H9 (cell line): ENCODE data around the gene GALNT13. TPM values are rescaled to one million over a fixed set of nuclear protein-coding genes. Genes with fewer than 3 reads are reported as not detected.

Source experiments
- DNase-seq: peaks from one replicate; pipeline ENCODE4 v3.0.0-alpha.2; 2017
- H2AFZ ChIP-seq: one replicate; pipeline ENCODE4 v1.6.1; 2013; ENCODE audit warnings: mild to moderate bottlenecking, low read length, control low read depth, moderate library complexity
- H2AK5ac ChIP-seq: 2 replicates; pipeline ENCODE4 v1.6.1; 2013; ENCODE audit warnings: low read length, control low read depth, mixed read lengths; ENCODE audit not compliant: insufficient read length
- H2BK120ac ChIP-seq: one replicate; pipeline ENCODE4 v1.6.1; 2013; ENCODE audit warnings: low read depth, mild to moderate bottlenecking, low read length, control low read depth, inconsistent platforms; ENCODE audit not compliant: poor library complexity, severe bottlenecking
- H2BK12ac ChIP-seq: 2 replicates; pipeline ENCODE4 v1.6.1; 2013; ENCODE audit warnings: low read length, control low read depth, mixed read lengths, low read depth; ENCODE audit not compliant: insufficient read length
- H2BK15ac ChIP-seq: 2 replicates; pipeline ENCODE4 v1.6.1; 2013; ENCODE audit warnings: low read depth, low read length, control low read depth
- H2BK20ac ChIP-seq: one replicate; pipeline ENCODE4 v1.6.1; 2013; ENCODE audit warnings: low read depth, mild to moderate bottlenecking, low read length, control low read depth, inconsistent platforms; ENCODE audit not compliant: poor library complexity, severe bottlenecking
- H2BK5ac ChIP-seq: 2 replicates; pipeline ENCODE4 v1.6.1; 2013; ENCODE audit warnings: low read length, control low read depth, mixed read lengths; ENCODE audit not compliant: insufficient read length
- H3K14ac ChIP-seq: 2 replicates; pipeline ENCODE4 v1.6.1; 2013; ENCODE audit warnings: low read length, control low read depth; ENCODE audit not compliant: insufficient read depth
- H3K18ac ChIP-seq: 2 replicates; pipeline ENCODE4 v1.6.1; 2013; ENCODE audit warnings: low read depth, mild to moderate bottlenecking, mixed read lengths, low read length, control low read depth; ENCODE audit not compliant: insufficient read length
- H3K23ac ChIP-seq: 2 replicates; pipeline ENCODE4 v1.6.1; 2013; ENCODE audit warnings: low read length, control low read depth, mixed read lengths, low read depth; ENCODE audit not compliant: insufficient read length
- H3K23me2 ChIP-seq: 2 replicates; pipeline ENCODE4 v1.6.1; 2013; ENCODE audit warnings: low read depth, mild to moderate bottlenecking, mixed read lengths, low read length, control low read depth; ENCODE audit not compliant: insufficient read length, poor library complexity, severe bottlenecking
- H3K27ac ChIP-seq: 2 replicates; pipeline ENCODE4 v1.5.1; 2013; ENCODE audit warnings: low read length, control low read depth, mixed read lengths, low read depth; ENCODE audit not compliant: insufficient read length
- H3K27me3 ChIP-seq: 2 replicates; pipeline ENCODE4 v1.6.1; 2013; ENCODE audit warnings: low read length, control low read depth, inconsistent platforms; ENCODE audit not compliant: insufficient read depth
- H3K4ac ChIP-seq: 2 replicates; pipeline ENCODE4 v1.6.1; 2013; ENCODE audit warnings: low read depth, mild to moderate bottlenecking, control low read depth, inconsistent platforms, low read length, moderate library complexity
- H3K4me1 ChIP-seq: 2 replicates; pipeline ENCODE4 v1.6.1; 2013; ENCODE audit warnings: low read length, control low read depth, inconsistent platforms; ENCODE audit not compliant: insufficient read depth
- H3K4me2 ChIP-seq: 2 replicates; pipeline ENCODE4 v1.6.1; 2013; ENCODE audit warnings: low read length, control low read depth, mixed read lengths; ENCODE audit not compliant: insufficient read length, insufficient read depth
- H3K56ac ChIP-seq: 2 replicates; pipeline ENCODE4 v1.6.1; 2013; ENCODE audit warnings: low read depth, mild to moderate bottlenecking, mixed read lengths, low read length, control low read depth; ENCODE audit not compliant: insufficient read length
- H3K79me1 ChIP-seq: 2 replicates; pipeline ENCODE4 v1.6.1; 2013; ENCODE audit warnings: low read depth, mild to moderate bottlenecking, moderate library complexity, low read length, control low read depth, inconsistent platforms; ENCODE audit not compliant: insufficient read depth, poor library complexity, severe bottlenecking
- H3K79me2 ChIP-seq: 2 replicates; pipeline ENCODE4 v1.6.1; 2013; ENCODE audit warnings: low read length, control low read depth, inconsistent platforms; ENCODE audit not compliant: insufficient read depth
- H3K9ac ChIP-seq: 2 replicates; pipeline ENCODE4 v1.6.1; 2013; ENCODE audit warnings: low read length, control low read depth, mixed read lengths; ENCODE audit not compliant: insufficient read length; ENCODE audit errors: extremely low read depth
- H3K9me3 ChIP-seq: one replicate; pipeline ENCODE4 v1.6.1; 2013; ENCODE audit warnings: low read depth, low read length, inconsistent platforms; ENCODE audit not compliant: control insufficient read depth
- H3T11ph ChIP-seq: one replicate; pipeline ENCODE4 v1.6.1; 2013; ENCODE audit warnings: mild to moderate bottlenecking, low read length, control low read depth, inconsistent platforms
- H4K20me1 ChIP-seq: one replicate; pipeline ENCODE4 v1.6.1; 2013; ENCODE audit not compliant: control insufficient read depth, insufficient read length, insufficient read depth
- H4K5ac ChIP-seq: 2 replicates; pipeline ENCODE4 v1.6.1; 2013; ENCODE audit warnings: low read depth, mild to moderate bottlenecking, mixed read lengths, low read length, control low read depth; ENCODE audit not compliant: insufficient read length
- H4K8ac ChIP-seq: replicated peaks from 2 replicates; pipeline ENCODE4 v1.6.1; 2013; ENCODE audit warnings: low read length, control low read depth, mixed read lengths, low read depth; ENCODE audit not compliant: insufficient read length
- H4K91ac ChIP-seq: 2 replicates; pipeline ENCODE4 v1.6.1; 2013; ENCODE audit warnings: low read depth, mild to moderate bottlenecking, moderate library complexity, mixed read lengths, low read length, control low read depth; ENCODE audit not compliant: insufficient read length
- H3K27ac Mint-ChIP-seq, 3 experiments: 2 replicates in 2 of 3; 3 replicates in 1 of 3; pipeline ENCODE4 v1.8.0; 2020 to 2021; ENCODE audit warnings: mixed read lengths in 3 of 3, mild to moderate bottlenecking in 1 of 3, moderate library complexity in 1 of 3
- H3K27me3 Mint-ChIP-seq: 2 replicates; pipeline ENCODE4 v1.8.0; 2021; ENCODE audit warnings: low read depth, mild to moderate bottlenecking, moderate library complexity, mixed read lengths
- H3K36me3 Mint-ChIP-seq, 3 experiments: 2 replicates in 2 of 3; 3 replicates in 1 of 3; pipeline ENCODE4 v1.8.0; 2020 to 2021; ENCODE audit warnings: low read depth in 3 of 3, mixed read lengths in 3 of 3; ENCODE audit not compliant: insufficient read depth in 1 of 3
- H3K4me1 Mint-ChIP-seq, 2 experiments: 2 replicates each; pipeline ENCODE4 v1.8.0; 2020; ENCODE audit warnings: mixed read lengths in 2 of 2
- H3K4me3 Mint-ChIP-seq, 2 experiments: 2 replicates in 1 of 2; 3 replicates in 1 of 2; pipeline ENCODE4 v1.8.0; 2020 to 2021; ENCODE audit warnings: mild to moderate bottlenecking in 2 of 2, mixed read lengths in 2 of 2, moderate library complexity in 1 of 2
- H3K9me3 Mint-ChIP-seq, 2 experiments: 2 replicates in 1 of 2; 3 replicates in 1 of 2; pipeline ENCODE4 v1.8.0; 2020; ENCODE audit warnings: mild to moderate bottlenecking in 2 of 2, mixed read lengths in 2 of 2, moderate library complexity in 1 of 2
- total RNA-seq: library from RNA; stranded (reverse); gene quantifications from 2 replicates; pipeline ENCODE4 v1.2.1, GENCODE V29; 2021
- TF ChIP-seq, protein P1 (sequence below): fragments of 200-600 bp; sonication (generic); conservative IDR thresholded peaks from 3 replicates; pipeline ENCODE4 v1.8.0; 2021; ENCODE audit warnings: antibody characterized with exemption, mild to moderate bottlenecking

The GALNT13 gene
- total RNA-seq, 1 experiment from 2014 or later, result 6.6 TPM

DNA sequence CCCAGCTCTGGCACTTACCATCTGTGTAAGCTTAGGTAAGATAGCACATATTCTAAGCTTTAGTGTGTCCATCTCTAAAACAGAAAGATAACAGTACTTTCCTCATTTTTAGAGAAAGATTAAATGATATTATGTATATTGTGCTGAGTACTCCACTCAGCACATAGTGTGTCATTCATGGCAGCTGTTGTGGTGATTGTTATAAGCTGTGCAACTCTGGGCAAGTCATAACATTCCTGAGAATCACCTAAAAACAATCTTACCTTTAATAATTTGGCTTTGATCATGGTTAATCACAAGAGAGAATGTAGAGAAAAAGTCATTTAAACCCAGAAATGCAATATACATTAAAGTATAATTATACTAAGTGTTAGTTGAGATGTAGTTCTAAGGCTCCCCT, 391.5 kb downstream of the GALNT13 start:
- Histone ChIP-seq H3K4me1 (no peaks in the 10 kb centered on the region), H3K23me2 (no peaks in the 10 kb centered on the region), H3K27ac (no peak overlapping the region), H4K8ac (no peak overlapping the region), H3K27me3 (no peaks in the 10 kb centered on the region), H4K91ac (no peak overlapping the region), H2BK12ac (no peak overlapping the region), H2BK120ac (no peak overlapping the region), H2BK15ac (no peak overlapping the region), H3K4ac (no peak overlapping the region), H3K23ac (no peak overlapping the region), H4K20me1 (no peaks in the 10 kb centered on the region), H2AFZ (no peak overlapping the region), H3K56ac (no peak overlapping the region), H3K18ac (no peak overlapping the region), H3T11ph (no peak overlapping the region), H2AK5ac (no peak overlapping the region), H3K14ac (no peak overlapping the region), H3K79me2 (no peaks in the 10 kb centered on the region), H2BK5ac (no peak overlapping the region), H4K5ac (no peak overlapping the region), H3K9me3 (no peaks in the 10 kb centered on the region), H3K79me1 (no peaks in the 10 kb centered on the region), H2BK20ac (no peak overlapping the region), H3K9ac (no peak overlapping the region), H3K4me2 (no peak overlapping the region)
- TF ChIP-seq, protein P1, sequence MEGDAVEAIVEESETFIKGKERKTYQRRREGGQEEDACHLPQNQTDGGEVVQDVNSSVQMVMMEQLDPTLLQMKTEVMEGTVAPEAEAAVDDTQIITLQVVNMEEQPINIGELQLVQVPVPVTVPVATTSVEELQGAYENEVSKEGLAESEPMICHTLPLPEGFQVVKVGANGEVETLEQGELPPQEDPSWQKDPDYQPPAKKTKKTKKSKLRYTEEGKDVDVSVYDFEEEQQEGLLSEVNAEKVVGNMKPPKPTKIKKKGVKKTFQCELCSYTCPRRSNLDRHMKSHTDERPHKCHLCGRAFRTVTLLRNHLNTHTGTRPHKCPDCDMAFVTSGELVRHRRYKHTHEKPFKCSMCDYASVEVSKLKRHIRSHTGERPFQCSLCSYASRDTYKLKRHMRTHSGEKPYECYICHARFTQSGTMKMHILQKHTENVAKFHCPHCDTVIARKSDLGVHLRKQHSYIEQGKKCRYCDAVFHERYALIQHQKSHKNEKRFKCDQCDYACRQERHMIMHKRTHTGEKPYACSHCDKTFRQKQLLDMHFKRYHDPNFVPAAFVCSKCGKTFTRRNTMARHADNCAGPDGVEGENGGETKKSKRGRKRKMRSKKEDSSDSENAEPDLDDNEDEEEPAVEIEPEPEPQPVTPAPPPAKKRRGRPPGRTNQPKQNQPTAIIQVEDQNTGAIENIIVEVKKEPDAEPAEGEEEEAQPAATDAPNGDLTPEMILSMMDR, result no peak
- no peaks in the 10 kb centered on the region for H3K27me3 Mint-ChIP-seq
- H3K36me3 Mint-ChIP-seq, result no peaks in the 10 kb centered on the region
- no peaks in the 10 kb centered on the region for H3K4me1 Mint-ChIP-seq
- no peak for DNase-seq
- no peak overlapping the region for H3K4me3 Mint-ChIP-seq
- H3K9me3 Mint-ChIP-seq, result no peaks in the 10 kb centered on the region
- no peak overlapping the region for H3K27ac Mint-ChIP-seq
